ENCODE measurements around the gene HDGFL2. TPM values are rescaled to one million over a fixed set of nuclear protein-coding genes. Genes with fewer than 3 reads are reported as not detected.
A peak's percentile ranks its signal among the peaks of the same experiment; 100 is the strongest.
"Not testable (repeated sequence)": the region's sequence is repeated elsewhere in the genome, so short reads cannot be mapped to it uniquely, and the experiment has no call there.

Gene HDGFL2
- total RNA-seq, 2 donors from 2014 or later: 40.8 to 61.8 TPM

DNA sequence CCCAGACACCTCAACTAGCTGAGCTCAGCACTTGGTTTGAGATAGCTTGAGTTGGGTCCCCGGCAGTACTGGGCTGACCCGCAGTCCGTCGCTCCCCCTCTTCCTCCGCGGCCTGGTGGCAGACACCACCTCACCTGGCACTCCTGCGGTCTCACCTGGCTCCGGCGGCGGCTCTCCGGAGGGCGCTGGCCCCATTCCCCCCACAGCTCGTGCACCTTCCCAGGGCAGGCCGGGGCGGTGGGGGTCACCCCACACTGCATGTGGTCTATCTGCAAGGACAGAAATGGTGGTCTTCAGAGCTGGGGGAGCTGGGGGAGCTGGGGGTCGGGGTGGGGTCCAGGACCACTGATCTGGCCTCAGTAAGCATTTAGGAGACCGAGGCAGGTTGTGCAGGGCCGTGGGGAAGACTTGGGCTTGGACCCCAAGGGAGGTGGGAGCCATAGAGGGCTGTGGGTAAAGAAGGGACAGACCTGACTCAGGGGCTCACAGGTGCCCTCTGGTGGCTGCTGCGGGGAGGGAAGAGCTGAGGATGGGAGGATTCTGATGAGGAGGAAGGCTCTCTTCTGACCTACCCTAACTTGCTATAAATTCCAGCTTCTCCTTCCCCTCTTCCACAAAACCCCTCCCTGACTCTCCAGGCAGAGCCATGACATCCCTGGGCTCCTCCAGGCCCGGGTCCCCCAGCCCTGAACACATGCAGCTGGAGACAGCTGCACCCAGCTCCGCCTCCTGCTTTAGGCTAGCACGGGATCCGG, 52.9 kb downstream of the HDGFL2 start:
- intact Hi-C loops (cut with DNase I): loop anchor here (10.0 kb wide), 1 partner anchor 260 kb away; no protein-coding TSS in a partner anchor

DNA sequence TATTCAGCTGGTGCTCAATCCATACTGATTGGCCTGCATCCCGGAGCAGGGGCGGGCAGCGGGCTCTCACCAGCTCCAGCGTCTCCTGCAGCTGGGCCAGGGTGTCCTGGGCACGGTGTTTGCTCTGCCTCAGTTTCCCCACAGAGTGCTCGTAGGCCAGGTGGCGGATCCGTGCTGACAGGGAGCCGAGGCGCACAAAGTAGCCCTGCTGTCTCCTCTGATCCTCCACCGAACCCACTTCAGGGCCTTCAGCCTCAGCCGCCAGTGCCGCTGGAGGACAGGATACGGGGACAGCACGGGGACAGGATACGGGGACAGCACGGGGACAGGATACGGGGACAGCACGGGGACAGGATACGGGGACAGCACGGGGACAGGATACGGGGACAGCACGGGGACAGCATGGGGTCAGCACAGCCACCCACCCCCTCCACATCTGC, 53.5 kb downstream of the HDGFL2 start:
- no peaks in the 10 kb centered on the region for H3K27me3 ChIP-seq (replicated peaks; ENCODE audit: insufficient read depth)
- intact Hi-C loops (cut with DNase I): loop anchor here (10.0 kb wide), 1 partner anchor 261 kb away; no protein-coding TSS in a partner anchor

More for the DNA sequence above, 52.9 kb downstream of the HDGFL2 start:
- no peak overlapping the region for H3K27ac ChIP-seq
- WGBS: 66% methylated on average over 23 of the region's 23 CpGs
- H3K4me3 ChIP-seq: no peak overlapping the region
- H3K27me3 ChIP-seq (replicated peaks; ENCODE audit: insufficient read depth): no peaks in the 10 kb centered on the region
- H3K9me3 ChIP-seq: no peaks in the 10 kb centered on the region
- H3K36me3 ChIP-seq: no peaks in the 10 kb centered on the region
- no peak for DNase-seq (ENCODE audit: low spot score)
- TF ChIP-seq, protein P1, sequence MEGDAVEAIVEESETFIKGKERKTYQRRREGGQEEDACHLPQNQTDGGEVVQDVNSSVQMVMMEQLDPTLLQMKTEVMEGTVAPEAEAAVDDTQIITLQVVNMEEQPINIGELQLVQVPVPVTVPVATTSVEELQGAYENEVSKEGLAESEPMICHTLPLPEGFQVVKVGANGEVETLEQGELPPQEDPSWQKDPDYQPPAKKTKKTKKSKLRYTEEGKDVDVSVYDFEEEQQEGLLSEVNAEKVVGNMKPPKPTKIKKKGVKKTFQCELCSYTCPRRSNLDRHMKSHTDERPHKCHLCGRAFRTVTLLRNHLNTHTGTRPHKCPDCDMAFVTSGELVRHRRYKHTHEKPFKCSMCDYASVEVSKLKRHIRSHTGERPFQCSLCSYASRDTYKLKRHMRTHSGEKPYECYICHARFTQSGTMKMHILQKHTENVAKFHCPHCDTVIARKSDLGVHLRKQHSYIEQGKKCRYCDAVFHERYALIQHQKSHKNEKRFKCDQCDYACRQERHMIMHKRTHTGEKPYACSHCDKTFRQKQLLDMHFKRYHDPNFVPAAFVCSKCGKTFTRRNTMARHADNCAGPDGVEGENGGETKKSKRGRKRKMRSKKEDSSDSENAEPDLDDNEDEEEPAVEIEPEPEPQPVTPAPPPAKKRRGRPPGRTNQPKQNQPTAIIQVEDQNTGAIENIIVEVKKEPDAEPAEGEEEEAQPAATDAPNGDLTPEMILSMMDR (IDR thresholded peaks at IDR 0.05): peak; percentile 19 to 55 (median 46)
- no peak for TF ChIP-seq POLR2A (IDR thresholded peaks at IDR 0.05)
- no peaks in the 10 kb centered on the region for H3K4me1 ChIP-seq (replicated peaks)

DNA sequence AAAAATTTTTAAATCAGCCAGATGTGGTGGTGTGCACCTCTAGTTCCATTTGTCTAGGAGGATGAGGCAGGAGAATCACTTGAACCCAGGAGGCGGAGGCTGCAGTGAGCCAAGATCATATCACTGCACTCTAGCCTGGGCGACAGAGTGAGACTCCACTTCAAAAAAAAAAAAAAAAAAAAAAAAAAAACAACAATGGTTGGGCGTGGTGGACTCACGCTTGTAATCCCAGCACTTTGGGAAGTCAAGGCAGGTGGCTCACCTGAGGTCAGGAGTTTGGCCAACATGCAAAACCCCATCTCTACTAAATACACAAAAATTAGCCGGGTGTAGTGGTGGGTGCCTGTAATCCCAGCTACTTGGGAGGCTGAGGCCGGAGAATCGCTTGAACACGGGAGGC, 55.3 kb downstream of the HDGFL2 start:
- intact Hi-C loops (cut with DNase I): loop anchor here (10.0 kb wide), 1 partner anchor 263 kb away; no protein-coding TSS in a partner anchor
- H3K27ac ChIP-seq; DNase-seq (ENCODE audit: low spot score); H3K36me3 ChIP-seq; H3K4me3 ChIP-seq; H3K27me3 ChIP-seq (replicated peaks; ENCODE audit: insufficient read depth); H3K9me3 ChIP-seq; H3K4me1 ChIP-seq (replicated peaks): not testable (repeated sequence)
- 79% methylated on average over 8 of the region's 8 CpGs for WGBS

More for the DNA sequence above, 53.5 kb downstream of the HDGFL2 start:
- Histone ChIP-seq H3K9me3 (no peaks in the 10 kb centered on the region), H3K36me3 (no peaks in the 10 kb centered on the region), H3K4me1 (replicated peaks) (no peaks in the 10 kb centered on the region), H3K27ac (no peak overlapping the region), H3K4me3 (no peak overlapping the region)
- WGBS: 86% methylated on average over 23 of the region's 23 CpGs
- TF ChIP-seq POLR2AphosphoS5 (IDR thresholded peaks at IDR 0.05) (no peak), POLR2A (IDR thresholded peaks at IDR 0.05) (no peak)
- TF ChIP-seq, protein P1 (IDR thresholded peaks at IDR 0.05): no peak
- DNase-seq (ENCODE audit: low spot score): no peak

DNA sequence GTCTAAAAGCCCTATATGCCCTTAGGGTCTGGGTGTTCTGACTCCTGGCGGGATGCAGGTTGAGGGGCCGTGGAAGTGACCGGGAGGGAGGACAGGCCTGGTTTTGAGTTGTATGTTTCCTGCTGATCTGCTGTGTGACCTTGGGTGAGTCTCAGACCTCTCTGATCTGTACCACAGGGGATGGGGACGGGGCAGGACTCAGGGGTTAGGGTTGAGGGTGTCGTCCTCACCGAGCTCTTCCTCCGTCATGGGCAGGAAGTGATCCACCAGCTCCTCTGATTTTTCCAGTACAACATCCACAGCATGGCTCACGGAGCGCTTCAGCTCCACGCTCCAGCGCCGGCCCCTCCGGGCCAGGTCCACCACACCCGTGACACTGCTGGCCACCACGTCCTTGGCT, 56.7 kb downstream of the HDGFL2 start:
- no peak for DNase-seq (ENCODE audit: low spot score)
- Histone ChIP-seq H3K36me3 (no peaks in the 10 kb centered on the region), H3K4me1 (replicated peaks) (no peaks in the 10 kb centered on the region), H3K9me3 (no peaks in the 10 kb centered on the region), H3K27ac (no peak overlapping the region), H3K4me3 (no peak overlapping the region), H3K27me3 (replicated peaks; ENCODE audit: insufficient read depth) (no peaks in the 10 kb centered on the region)
- WGBS: 87% methylated on average over 15 of the region's 15 CpGs
- TF ChIP-seq, protein P1 (IDR thresholded peaks at IDR 0.05): no peak
- TF ChIP-seq POLR2AphosphoS5 (IDR thresholded peaks at IDR 0.05) (no peak), POLR2A (IDR thresholded peaks at IDR 0.05) (no peak)
- intact Hi-C loops (cut with DNase I): loop anchor here (10.0 kb wide), 1 partner anchor 264 kb away; no protein-coding TSS in a partner anchor

DNA sequence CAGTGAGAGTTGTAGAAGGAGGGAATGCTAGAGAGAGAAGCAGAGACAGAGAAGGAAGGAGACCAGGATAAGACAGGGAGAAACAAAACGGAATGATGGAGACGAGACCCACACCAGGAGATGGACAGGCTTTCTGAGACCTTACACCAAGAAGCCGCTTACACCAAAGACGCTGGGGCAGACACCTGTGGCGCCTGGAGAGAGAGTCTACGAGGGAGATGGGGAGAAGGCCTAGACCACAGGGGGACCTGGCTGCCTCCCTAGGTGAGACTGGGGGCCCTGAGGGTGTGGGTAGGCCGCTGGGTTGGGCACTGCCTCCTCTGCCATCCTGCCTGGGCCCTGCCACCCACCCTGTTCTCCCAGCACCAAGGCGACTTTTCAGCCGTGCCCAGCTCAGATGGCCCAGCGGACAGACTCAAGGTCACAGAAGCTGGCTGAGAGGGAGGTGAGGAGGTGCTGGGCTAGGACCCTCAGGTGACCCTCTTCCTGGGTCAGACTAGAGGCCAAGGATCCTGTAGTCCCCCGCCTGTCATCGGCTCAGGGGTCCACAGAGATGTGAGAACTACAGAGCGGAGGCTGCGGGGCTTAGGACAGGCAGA, 57.9 kb downstream of the HDGFL2 start:
- intact Hi-C loops (cut with DNase I): loop anchor here (10.0 kb wide), 1 partner anchor 265 kb away; no protein-coding TSS in a partner anchor
- Histone ChIP-seq H3K36me3 (no peaks in the 10 kb centered on the region), H3K27ac (no peak overlapping the region), H3K9me3 (no peaks in the 10 kb centered on the region), H3K27me3 (replicated peaks; ENCODE audit: insufficient read depth) (no peaks in the 10 kb centered on the region), H3K4me3 (no peak overlapping the region), H3K4me1 (replicated peaks) (no peaks in the 10 kb centered on the region)
- 86% methylated on average over 12 of the region's 14 CpGs for WGBS
- no peak for TF ChIP-seq POLR2A (IDR thresholded peaks at IDR 0.05)
- DNase-seq (ENCODE audit: low spot score): no peak

Data from prostate gland (tissue), 2 donors.